HG03571 (cell line): ENCODE results near the gene CMBL.
"Not testable (repeated sequence)": the region's sequence is repeated elsewhere in the genome, so short reads cannot be mapped to it uniquely, and the experiment has no call there.

Experiments used
- ATAC-seq: cut with Tn5 transposase; IDR thresholded peaks from one replicate; pipeline ENCODE4 v1.9.1; 2021; ENCODE audit not compliant: unreplicated experiment

CMBL gene

DNA sequence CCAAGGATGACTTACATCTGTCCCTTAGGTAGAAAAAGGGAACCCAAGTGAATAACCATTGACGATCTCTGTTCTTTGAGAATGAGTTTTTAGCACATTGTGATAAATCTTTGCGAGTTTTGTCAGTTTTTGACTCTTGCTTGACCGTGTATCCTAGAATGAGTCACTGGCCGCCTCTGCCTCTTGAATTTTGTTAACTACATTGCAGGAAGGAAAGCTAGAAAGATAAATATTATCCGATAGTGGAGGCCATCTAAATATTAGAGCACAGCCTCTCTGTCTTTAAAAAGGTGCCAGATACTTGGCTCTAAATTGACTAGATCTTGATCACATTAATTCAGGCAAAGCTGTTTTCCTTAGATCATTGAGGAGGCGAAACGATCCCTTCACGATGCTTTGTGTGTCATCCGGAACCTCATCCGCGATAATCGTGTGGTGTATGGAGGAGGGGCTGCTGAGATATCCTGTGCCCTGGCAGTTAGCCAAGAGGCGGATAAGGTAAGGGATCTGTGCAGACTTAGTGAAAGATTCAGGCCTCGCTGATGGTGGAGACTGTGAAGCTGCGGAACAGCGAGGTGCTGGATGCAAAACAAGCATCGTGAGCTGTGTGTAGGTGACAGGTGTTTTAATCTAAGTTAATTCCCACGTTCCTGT is 45.5 kb downstream of the CMBL start:
- no peak for ATAC-seq

GRCh38 chr5:10261065-10261464 is 46.6 kb downstream of the CMBL start:
- no peak for ATAC-seq

GRCh38 chr5:10259899-10260298 is 47.8 kb downstream of the CMBL start:
- ATAC-seq = no peak

DNA sequence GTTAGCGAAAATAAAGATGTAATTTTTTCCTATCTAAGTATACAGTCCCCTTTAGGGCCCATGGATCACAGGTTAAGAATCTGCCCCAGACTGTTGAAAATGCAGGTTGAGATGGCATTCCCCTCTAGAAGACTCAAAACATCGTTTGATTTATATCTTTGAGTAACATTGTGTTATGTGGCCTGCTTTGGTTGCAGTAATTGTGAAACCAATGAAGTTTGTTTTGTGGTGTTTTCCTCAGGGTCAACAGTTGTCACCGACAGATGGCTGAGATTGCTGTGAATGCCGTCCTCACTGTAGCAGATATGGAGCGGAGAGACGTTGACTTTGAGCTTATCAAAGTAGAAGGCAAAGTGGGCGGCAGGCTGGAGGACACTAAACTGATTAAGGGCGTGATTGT is 49.8 kb downstream of the CMBL start:
- no peak for ATAC-seq

DNA sequence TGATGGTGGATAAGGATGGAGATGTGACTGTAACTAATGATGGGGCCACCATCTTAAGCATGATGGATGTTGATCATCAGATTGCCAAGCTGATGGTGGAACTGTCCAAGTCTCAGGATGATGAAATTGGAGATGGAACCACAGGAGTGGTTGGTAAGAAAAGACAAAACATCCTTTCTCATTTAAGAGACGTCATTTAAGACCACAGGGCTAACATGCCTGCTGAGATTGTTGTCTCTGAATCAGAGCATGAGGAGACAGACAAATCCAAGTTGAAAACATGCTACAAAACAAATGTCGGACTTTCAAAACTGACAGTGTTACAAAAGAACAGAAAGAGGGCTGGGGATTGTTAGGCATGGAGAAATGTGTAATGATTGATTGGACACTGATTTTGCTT is 53.0 kb downstream of the CMBL start:
- ATAC-seq = no peak

- ATAC-seq = no peak
These were observed 54.3 kb downstream of the CMBL start for GRCh38 chr5:10253390-10253789.

DNA sequence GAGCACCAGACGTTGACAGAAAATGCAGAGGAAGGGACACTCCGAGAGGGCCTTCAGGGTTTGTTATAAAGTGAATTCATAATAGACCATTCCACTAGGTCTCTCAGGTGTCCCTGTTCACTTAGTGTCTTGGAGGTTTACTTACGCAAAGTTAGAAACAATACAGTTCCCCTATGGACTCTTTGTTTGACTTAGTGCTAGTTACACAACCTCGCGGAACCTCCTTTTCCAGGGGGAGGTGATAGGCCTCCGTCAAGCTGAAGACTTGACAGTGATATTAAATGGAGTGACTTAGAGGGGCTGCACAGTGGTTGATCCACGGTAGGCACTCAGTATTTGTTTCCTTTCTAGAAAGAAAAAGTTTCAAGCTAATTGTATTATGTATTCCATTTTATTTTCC is 56.3 kb downstream of the CMBL start:
- no peak for ATAC-seq

- peak; percentile 14 for ATAC-seq
These were observed 56.9 kb downstream of the CMBL start for GRCh38 chr5:10250806-10251276.

- peak; percentile 76 for ATAC-seq
These were observed 57.5 kb downstream of the CMBL start, which contains the start of gene CCT5 for GRCh38 chr5:10249948-10250805. CCT5 (plus strand) TSS chr5:10250280; CDS start chr5:10250341, 61 bp downstream.

DNA sequence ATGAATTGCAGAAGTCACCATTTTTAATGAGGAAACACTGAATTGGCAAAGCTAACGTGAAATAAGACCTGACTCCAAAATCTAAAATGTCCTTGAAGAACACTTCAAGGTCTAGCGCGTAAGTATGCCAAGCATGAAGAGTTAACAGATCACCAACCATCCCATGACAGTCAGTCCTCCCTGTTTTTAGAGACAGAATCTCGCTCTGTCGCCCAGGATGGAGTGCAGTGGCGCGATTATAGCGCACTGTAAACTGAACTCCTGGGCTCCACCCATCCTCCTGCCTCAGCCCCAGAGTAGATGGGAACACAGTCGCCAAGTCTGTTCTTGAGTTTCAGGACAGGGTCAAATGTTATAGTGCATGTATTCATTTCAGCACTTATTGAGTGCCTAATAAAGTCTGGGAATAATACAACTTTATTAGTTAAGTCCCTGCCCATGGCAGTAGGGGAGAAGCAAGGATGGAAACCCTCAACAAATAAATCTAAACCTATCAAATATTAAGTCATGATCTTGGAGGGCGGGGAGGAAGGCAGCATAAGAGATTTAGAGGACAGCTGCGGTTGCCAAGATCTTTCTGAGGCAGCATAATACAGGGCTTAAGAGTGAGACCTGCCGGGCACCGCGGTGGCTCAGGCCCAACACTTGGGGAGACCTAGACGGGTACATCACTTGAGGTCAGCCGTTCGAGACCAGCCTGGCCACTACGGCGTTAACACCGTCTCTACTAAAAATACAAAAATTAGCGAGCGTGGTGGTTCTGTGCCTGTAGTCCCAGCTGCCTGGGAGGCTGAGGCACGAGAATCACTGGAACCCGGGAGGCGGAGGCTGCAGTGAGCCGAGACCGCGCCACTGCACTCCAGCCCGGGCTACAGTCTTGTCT is 59.1 kb downstream of the CMBL start:
- peak; percentile 2 for ATAC-seq

GRCh38 chr5:10247217-10247616 is 60.5 kb downstream of the CMBL start:
- ATAC-seq = not testable (repeated sequence)

DNA sequence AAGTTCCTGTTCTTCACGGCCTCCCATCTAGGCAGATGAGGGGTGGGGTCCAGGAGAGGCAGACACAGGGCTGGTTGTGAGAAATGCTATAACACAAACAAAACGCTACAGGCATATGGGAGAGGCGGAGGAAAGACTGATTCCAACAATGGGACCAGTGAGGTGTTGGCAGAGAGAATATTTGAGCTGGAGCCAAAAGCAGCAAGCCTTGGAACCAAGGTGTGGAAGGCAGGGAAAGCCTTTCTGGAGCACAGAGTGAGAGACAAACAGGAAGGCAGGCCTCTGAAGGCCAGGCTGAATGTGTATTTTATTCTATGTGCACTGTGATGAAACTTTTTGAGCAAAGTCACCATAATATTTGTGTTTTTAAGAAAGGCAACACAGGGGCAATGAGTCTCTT is 60.9 kb downstream of the CMBL start:
- ATAC-seq = no peak

DNA sequence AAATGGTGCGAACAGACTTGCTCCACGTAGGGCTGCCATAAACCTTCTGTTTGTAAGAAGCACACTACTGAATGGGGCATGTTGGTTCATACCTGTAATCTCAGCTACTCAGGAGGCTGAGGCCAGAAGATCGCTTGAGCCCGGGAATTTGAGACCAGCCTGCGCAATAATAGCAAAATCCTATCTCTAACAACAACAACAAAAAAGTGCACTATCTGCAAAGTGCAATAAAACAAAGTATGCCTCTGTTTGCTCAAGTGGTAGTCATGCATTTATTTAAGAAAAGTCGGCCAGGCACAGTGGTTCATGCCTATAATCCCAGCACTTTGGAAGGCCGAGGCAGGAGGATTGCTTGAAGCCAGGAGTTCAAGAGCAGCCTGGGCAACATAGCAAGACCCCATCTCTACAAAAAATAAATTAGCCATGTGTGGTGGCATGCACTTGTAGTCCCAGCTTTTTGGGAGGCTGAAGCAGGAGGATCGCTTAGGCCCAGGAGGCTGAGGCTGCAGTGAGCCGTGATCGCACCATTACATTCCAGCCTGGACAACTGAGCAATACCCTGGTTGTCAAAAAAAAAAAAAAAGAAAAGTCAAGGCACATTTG is 63.3 kb downstream of the CMBL start:
- ATAC-seq = no peak

- ATAC-seq = no peak
These were observed 64.0 kb downstream of the CMBL start for GRCh38 chr5:10243660-10244240.

GRCh38 chr5:10235350-10235749 is 72.4 kb downstream of the CMBL start:
- ATAC-seq = no peak

DNA sequence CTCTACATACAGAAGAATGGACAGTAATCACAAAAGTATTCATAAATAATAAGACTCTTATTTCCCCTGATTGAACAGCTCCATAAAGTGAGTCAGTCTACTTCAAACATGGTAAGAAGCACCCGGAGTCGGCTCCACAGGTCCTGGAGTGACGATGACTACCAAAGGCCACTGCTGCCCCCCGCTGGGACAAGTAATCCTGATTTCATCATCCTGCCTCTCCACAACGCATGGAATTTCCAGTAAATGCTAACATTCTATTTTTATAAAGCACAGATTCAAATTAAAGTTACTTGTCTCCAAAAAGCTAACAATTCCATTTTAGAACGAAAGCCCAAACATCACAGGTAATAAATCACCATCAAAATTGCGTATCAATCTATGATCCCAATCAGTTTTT is 74.2 kb downstream of the CMBL start:
- no peak for ATAC-seq

DNA sequence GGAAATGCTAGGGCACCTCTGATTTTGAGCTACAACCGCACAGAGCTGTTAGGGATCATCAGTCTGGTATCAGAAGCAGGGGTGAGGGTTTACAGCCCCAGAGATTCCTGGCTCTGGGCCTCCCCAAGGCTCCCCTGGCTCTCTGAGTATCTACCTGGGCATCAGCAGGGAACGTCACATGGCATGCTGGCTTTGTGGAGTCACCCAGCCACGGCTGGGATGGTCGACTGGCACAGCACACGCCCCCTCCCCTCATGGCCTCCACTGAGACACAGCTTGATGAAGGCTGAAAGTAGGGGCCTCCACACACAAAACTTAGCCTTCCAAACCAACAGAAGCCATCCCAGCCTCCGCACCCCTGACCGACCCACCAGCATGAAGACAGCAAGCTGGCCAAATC is 74.7 kb downstream of the CMBL start:
- no peak for ATAC-seq

GRCh38 chr5:10232386-10232785 is 75.3 kb downstream of the CMBL start:
- ATAC-seq = no peak

GRCh38 chr5:10229306-10230048 is 78.2 kb downstream of the CMBL start:
- no peak for ATAC-seq

DNA sequence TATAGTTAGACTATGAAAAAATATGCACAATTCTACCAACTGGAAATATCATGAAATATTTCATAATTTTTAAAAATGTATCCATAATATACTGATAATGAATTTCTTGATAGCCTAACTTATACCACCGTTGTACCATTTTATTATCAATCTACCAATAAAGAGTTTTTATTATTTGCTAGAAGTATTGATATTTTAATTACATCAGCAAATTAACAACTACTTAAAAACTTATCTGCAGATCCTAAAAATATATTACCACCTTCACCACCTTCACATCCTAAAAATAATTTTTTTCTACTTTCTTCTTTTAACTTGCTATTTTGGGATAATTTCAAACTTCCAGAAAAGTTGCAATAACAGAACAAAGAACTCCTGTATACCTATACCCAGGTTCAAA is 79.4 kb downstream of the CMBL start:
- no peak for ATAC-seq
